Adrenal gland (tissue), 12 donors: ENCODE data around the gene PARD6G. TPM values are rescaled to one million over a fixed set of nuclear protein-coding genes. Genes with fewer than 3 reads are reported as not detected.

Experiments used
- DNase-seq, 7 donors: peaks; one replicate each; pipeline ENCODE4 v3.0.0-alpha.2; 2019 to 2020
- H3K27ac ChIP-seq, 5 donors: fragments of 200-600 bp; sonication (generic) in 4 of 5; 1 replicate in 3 of 5; 2 replicates in 2 of 5; pipeline versions ENCODE4 v1.5.1 to v1.8.0; 2016 to 2020; ENCODE audit warnings: mild to moderate bottlenecking in 1 of 5
- H3K27me3 ChIP-seq: fragments of 200-600 bp; 2 replicates; pipeline ENCODE4 v1.8.0; 2021
- H3K36me3 ChIP-seq, 2 donors: fragments of 200-600 bp; replicated peaks in 1 of 2; 1 replicate in 1 of 2; 2 replicates in 1 of 2; pipeline versions ENCODE4 v1.5.1 to v1.8.0; 2018 to 2022
- H3K4me1 ChIP-seq, 2 donors: fragments of 200-600 bp; replicated peaks in 1 of 2; 1 replicate in 1 of 2; 2 replicates in 1 of 2; pipeline versions ENCODE4 v1.5.1 to v1.8.0; 2018 to 2021
- H3K4me3 ChIP-seq, 4 donors: fragments of 200-600 bp; sonication (generic) in 3 of 4; one replicate each; pipeline ENCODE4 v1.5.1; 2016 to 2018
- H3K9me3 ChIP-seq, 3 donors: fragments of 200-600 bp; sonication (generic) in 1 of 3; replicated peaks in 1 of 3; 1 replicate in 2 of 3; 2 replicates in 1 of 3; pipeline versions ENCODE4 v1.5.1 to v1.8.0; 2016 to 2021
- CTCF ChIP-seq, 6 experiments: fragments of 450-650 bp in 4 of 6; fragments of 200-600 bp in 2 of 6; sonication (generic) in 1 of 6; IDR thresholded peaks; 1 replicate in 5 of 6; 2 replicates in 1 of 6; pipeline versions ENCODE4 v1.5.1 to v1.8.0; 2016 to 2021; ENCODE audit warnings: antibody characterized with exemption in 6 of 6, mild to moderate bottlenecking in 2 of 6, moderate library complexity in 1 of 6
- POLR2A ChIP-seq, 2 donors: fragments of 450-650 bp; IDR thresholded peaks; one replicate each; pipeline ENCODE4 v1.6.1; 2017; ENCODE audit warnings: antibody characterized with exemption in 2 of 2, mild to moderate bottlenecking in 2 of 2, moderate library complexity in 1 of 2
- WGBS, 4 donors: extraction: QIAGEN DNeasy Blood & Tissue Kit in 2 of 4; methylation state at CpG; one replicate each; pipeline versions ENCODE4 v1.1.5 to v1.1.7; 2013 to 2017; 5-methylcytosine and 5-hydroxymethylcytosine counted together
- intact Hi-C, 2 donors: fragments of 100-400 bp; cut with DNase I; formaldehyde crosslinking; loops; one replicate each; pipeline versions ENCODE4 v1.14.1 to v1.15.0; 2022 to 2023
- polyA plus RNA-seq, 3 donors: library from polyadenylated mRNA; stranded (reverse); fragments of 200-250 nt in 2 of 3; fragments of 350-450 nt in 1 of 3; fragmentation: Illumina TruSeq in 1 of 3; extraction: RNeasy Lipid Tissue Mini Kit (QIAGEN cat#74804) in 1 of 3; gene quantifications; one replicate each; pipeline ENCODE4 v1.2.3, GENCODE V29; 2013 to 2014
- total RNA-seq, 9 donors: library from RNA; depleted of rRNA in 4 of 9; stranded (reverse); fragments of >200 nt in 4 of 9; fragments of 120-200 nt in 1 of 9; fragmentation: NEBNext Ultra II Directional in 1 of 9; extraction: Animal tissue kit (Norgen Biotek cat#: 25700) in 1 of 9; gene quantifications; one replicate each; pipeline versions ENCODE4 v1.1.0 to v1.2.4, GENCODE V29; 2013 to 2023
- donor health status: healthy with polysubstance abuse.
- donor health status: Bipolar disorder and iron deficiency.
- donor health status: DM: yes; HTN: yes; CAD: no.
- donor health status: DM: no; HTN: no; CAD: no.
- donor health status: DM: no; HTN: no; CAD: no.
- donor health status: DM: yes; HTN: yes; CAD: no.

PARD6G gene
- total and polyA plus RNA-seq, 12 donors: 0.95 to 4.3 (median 2.3) TPM

- H3K4me3 ChIP-seq: no peak overlapping the region
- no peak overlapping the region for H3K27ac ChIP-seq
- intact Hi-C loops: no loop called here
- TF ChIP-seq POLR2A (IDR thresholded peaks at IDR 0.05): no peak
- TF ChIP-seq CTCF (IDR thresholded peaks at IDR 0.05): no peak
- no peak for DNase-seq
- H3K27me3 ChIP-seq: no peaks in the 10 kb centered on the region
- no peaks in the 10 kb centered on the region for H3K9me3 ChIP-seq
- H3K4me1 ChIP-seq: peaks cover 2 to 6% of the 10 kb centered on the region in 2 donors
- 82 to 88% (median 84%) methylated on average over 5 of the region's 5 CpGs for WGBS, 4 donors
- no peaks in the 10 kb centered on the region for H3K36me3 ChIP-seq
These were observed 102.0 kb downstream of the PARD6G start for GRCh38 chr18:80145196-80145804.

- H3K27me3 ChIP-seq: no peaks in the 10 kb centered on the region
- intact Hi-C loops: no loop called here
- H3K36me3 ChIP-seq: no peaks in the 10 kb centered on the region
- TF ChIP-seq POLR2A (IDR thresholded peaks at IDR 0.05): no peak
- no peak for TF ChIP-seq CTCF (IDR thresholded peaks at IDR 0.05)
- no peak overlapping the region for H3K27ac ChIP-seq
- no peak overlapping the region for H3K4me3 ChIP-seq
- H3K9me3 ChIP-seq: no peaks in the 10 kb centered on the region
- H3K4me1 ChIP-seq: peaks cover 2% of the 10 kb centered on the region in 2 donors
- no peak for DNase-seq
- 62 to 83% (median 66%) methylated on average over 2 of the region's 2 CpGs for WGBS, 4 donors
These were observed 103.4 kb downstream of the PARD6G start for GRCh38 chr18:80143881-80144280.

- 95 to 100% (median 96%) methylated on average over 5 of the region's 5 CpGs for WGBS, 4 donors
- no peak for DNase-seq
- no peak overlapping the region for H3K4me3 ChIP-seq
- peaks cover 0 to 27% of the 10 kb centered on the region in 2 donors for H3K36me3 ChIP-seq
- no peaks in the 10 kb centered on the region for H3K9me3 ChIP-seq
- no peaks in the 10 kb centered on the region for H3K27me3 ChIP-seq
- intact Hi-C loops: no loop called here
- TF ChIP-seq CTCF (IDR thresholded peaks at IDR 0.05): no peak
- no peak for TF ChIP-seq POLR2A (IDR thresholded peaks at IDR 0.05)
- no peaks in the 10 kb centered on the region for H3K4me1 ChIP-seq
- no peak overlapping the region for H3K27ac ChIP-seq
These were observed 106.8 kb downstream of the PARD6G start for GRCh38 chr18:80140455-80140985.

GRCh38 chr18:80137976-80138375, 109.3 kb downstream of the PARD6G start:
- WGBS, 4 donors: 81 to 86% (median 84%) methylated on average over 7 to 12 of the region's 12 CpGs
- Histone ChIP-seq H3K27me3 (no peaks in the 10 kb centered on the region), H3K36me3 (peaks cover 0 to 32% of the 10 kb centered on the region in 2 donors), H3K4me1 (no peaks in the 10 kb centered on the region), H3K9me3 (no peaks in the 10 kb centered on the region), H3K27ac (no peak overlapping the region), H3K4me3 (no peak overlapping the region)
- TF ChIP-seq POLR2A (IDR thresholded peaks at IDR 0.05) (no peak), CTCF (IDR thresholded peaks at IDR 0.05) (no peak)
- no peak for DNase-seq
- intact Hi-C loops: no loop called here
